Measurements from ENCODE around the gene SCTR. TPM values are rescaled to one million over a fixed set of nuclear protein-coding genes. Genes with fewer than 3 reads are reported as not detected.

The SCTR gene
- total RNA-seq, 1 donor from 2014 or later = 33.1 TPM

GRCh38 chr2:119545754-119546446 lies 21.6 kb upstream of the SCTR start:
- H3K4me1 Mint-ChIP-seq (ENCODE audit: low read depth) = peaks cover 35% of the 10 kb centered on the region
- no peak for TF ChIP-seq CTCF (IDR thresholded peaks at IDR 0.05; ENCODE audit: unreplicated experiment)
- peaks cover 3% of the 10 kb centered on the region for H3K9me3 Mint-ChIP-seq (ENCODE audit: low read depth)
- peaks cover 16% of the 10 kb centered on the region for H3K36me3 Mint-ChIP-seq (ENCODE audit: insufficient read depth)
- H3K27ac Mint-ChIP-seq = peak overlapping the region; percentile 90
- no peaks in the 10 kb centered on the region for H3K27me3 Mint-ChIP-seq
- H3K4me3 Mint-ChIP-seq (ENCODE audit: low read depth) = peak overlapping the region; percentile 77
- DNase-seq (ENCODE audit: low spot score, unreplicated experiment) = no peak

GRCh38 chr2:119544939-119545475 lies 20.7 kb upstream of the SCTR start:
- Mint-ChIP-seq H3K4me3 (ENCODE audit: low read depth) (peak overlapping the region; percentile 77), H3K4me1 (ENCODE audit: low read depth) (peaks cover 34% of the 10 kb centered on the region), H3K27me3 (peaks cover 2% of the 10 kb centered on the region), H3K9me3 (ENCODE audit: low read depth) (peaks cover under 1% of the 10 kb centered on the region), H3K36me3 (ENCODE audit: insufficient read depth) (peaks cover 12% of the 10 kb centered on the region), H3K27ac (peak overlapping the region; percentile 98)
- TF ChIP-seq CTCF (IDR thresholded peaks at IDR 0.05; ENCODE audit: unreplicated experiment) = no peak
- no peak for DNase-seq (ENCODE audit: low spot score, unreplicated experiment)

DNA sequence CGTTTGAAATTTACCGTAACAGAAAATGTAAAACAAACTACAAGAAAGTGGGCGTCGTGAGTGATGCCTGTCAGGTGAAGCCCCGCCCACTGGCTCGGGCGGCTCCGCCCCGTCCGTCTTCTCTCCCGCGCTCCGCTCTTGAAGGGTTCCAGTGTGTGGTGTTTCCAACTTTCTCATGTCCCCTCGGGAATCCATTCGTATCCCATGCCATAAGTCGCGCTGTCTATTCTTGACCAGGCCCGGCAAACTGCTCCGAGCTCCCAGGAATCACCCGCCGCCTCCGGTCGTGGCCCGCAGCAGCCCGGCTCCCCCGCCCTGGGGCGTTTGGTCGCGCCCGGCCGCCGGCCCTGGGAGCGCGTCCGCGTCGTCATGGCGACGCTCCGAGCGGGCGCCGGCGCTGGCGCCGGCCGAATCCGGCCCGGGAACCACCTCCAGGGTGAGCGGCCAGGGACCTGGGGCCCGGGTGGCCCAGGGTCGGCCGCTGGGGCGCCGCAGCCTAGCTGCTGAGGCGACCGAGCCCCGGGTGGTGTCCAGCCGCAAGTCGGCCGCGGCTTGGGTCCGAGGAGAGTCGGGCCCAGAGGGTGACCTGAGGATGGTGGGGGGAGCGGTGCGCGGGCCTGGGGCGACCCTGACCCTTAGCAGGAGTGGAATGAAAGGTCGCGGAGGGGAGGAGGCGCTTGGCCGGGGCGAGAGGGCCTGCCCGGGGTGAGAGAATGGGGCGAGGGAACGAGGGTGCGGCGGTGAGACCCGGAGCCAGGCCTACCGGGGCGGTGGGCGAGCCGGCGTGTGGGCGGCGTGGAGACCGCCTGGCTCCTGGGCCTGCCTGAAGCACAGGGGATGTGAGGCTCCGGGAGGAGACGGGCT lies 20.0 kb upstream of the SCTR start, which contains the start of gene CFAP221:
TSS of gene CFAP221 (plus strand) at position 375 of the 864 bp plus-strand sequence. CDS start 1,683 bp downstream, outside the sequence.
- peak within 1 kb of the TSS; percentile 86 for H3K4me3 Mint-ChIP-seq (ENCODE audit: low read depth)
- peak; percentile 24 for TF ChIP-seq CTCF (IDR thresholded peaks at IDR 0.05; ENCODE audit: unreplicated experiment)
- H3K27me3 Mint-ChIP-seq = peaks cover 2% of the 10 kb centered on the region
- H3K4me1 Mint-ChIP-seq (ENCODE audit: low read depth) = peaks cover 34% of the 10 kb centered on the region
- peak within 1 kb of the TSS; percentile 98 for H3K27ac Mint-ChIP-seq
- peaks cover 10% of the 10 kb centered on the region for H3K36me3 Mint-ChIP-seq (ENCODE audit: insufficient read depth)
- H3K9me3 Mint-ChIP-seq (ENCODE audit: low read depth) = no peaks in the 10 kb centered on the region
- DNase-seq (ENCODE audit: low spot score, unreplicated experiment) = peak; percentile 63

DNA sequence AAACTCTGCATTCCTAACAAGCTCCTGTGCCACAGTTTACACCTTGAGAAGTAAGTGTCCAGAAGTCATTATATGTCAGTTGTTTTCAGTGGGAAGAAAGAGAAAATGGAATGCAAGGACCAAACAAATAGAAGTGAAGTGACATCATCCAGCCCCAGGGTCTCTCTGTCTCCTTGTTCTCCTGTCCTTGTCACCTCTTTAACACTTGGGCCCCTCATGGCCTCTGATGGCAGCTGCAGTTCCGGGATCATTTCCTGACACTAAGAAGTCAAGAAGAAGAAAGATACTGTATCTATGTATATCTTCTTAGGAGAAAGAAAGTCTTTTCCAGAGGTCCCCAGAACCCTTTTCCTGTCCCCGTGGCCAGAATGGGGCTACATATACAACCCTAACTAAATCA lies 17.2 kb upstream of the SCTR start:
- Mint-ChIP-seq H3K27me3 (peaks cover 2% of the 10 kb centered on the region), H3K9me3 (ENCODE audit: low read depth) (peaks cover 3% of the 10 kb centered on the region), H3K36me3 (ENCODE audit: insufficient read depth) (peaks cover 2% of the 10 kb centered on the region), H3K4me3 (ENCODE audit: low read depth) (no peak overlapping the region), H3K4me1 (ENCODE audit: low read depth) (peaks cover 36% of the 10 kb centered on the region), H3K27ac (no peak overlapping the region)
- no peak for TF ChIP-seq CTCF (IDR thresholded peaks at IDR 0.05; ENCODE audit: unreplicated experiment)
- DNase-seq (ENCODE audit: low spot score, unreplicated experiment) = no peak

DNA sequence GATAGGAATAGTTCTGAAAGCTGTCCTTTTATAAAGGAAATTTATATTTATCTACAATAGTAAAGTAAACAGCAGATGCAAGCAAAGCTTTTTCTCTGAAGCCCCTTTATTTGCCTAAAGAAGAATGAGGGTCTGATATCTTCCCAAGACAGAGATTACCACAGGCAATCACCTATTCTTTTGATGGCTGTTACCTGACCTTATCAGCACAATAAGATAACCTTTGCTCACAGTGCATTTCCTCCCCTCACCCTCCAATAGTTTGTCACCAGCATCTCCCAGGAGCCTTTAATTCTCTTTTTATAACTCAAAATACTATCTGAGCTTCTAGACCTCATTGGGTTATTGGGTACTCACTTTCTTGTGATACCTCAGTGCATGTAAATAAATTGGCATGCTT lies 13.5 kb upstream of the SCTR start:
- no peak for DNase-seq (ENCODE audit: low spot score, unreplicated experiment)
- Mint-ChIP-seq H3K27ac (no peak overlapping the region), H3K4me3 (ENCODE audit: low read depth) (no peak overlapping the region), H3K36me3 (ENCODE audit: insufficient read depth) (peaks cover 5% of the 10 kb centered on the region), H3K4me1 (ENCODE audit: low read depth) (peaks cover 21% of the 10 kb centered on the region), H3K9me3 (ENCODE audit: low read depth) (peaks cover 18% of the 10 kb centered on the region), H3K27me3 (peaks cover 2% of the 10 kb centered on the region)
- no peak for TF ChIP-seq CTCF (IDR thresholded peaks at IDR 0.05; ENCODE audit: unreplicated experiment)

Data from progenitor cell of endocrine pancreas (in vitro differentiated cells).